ENCODE measurements around the gene DUS1L.

Gene DUS1L

DNA sequence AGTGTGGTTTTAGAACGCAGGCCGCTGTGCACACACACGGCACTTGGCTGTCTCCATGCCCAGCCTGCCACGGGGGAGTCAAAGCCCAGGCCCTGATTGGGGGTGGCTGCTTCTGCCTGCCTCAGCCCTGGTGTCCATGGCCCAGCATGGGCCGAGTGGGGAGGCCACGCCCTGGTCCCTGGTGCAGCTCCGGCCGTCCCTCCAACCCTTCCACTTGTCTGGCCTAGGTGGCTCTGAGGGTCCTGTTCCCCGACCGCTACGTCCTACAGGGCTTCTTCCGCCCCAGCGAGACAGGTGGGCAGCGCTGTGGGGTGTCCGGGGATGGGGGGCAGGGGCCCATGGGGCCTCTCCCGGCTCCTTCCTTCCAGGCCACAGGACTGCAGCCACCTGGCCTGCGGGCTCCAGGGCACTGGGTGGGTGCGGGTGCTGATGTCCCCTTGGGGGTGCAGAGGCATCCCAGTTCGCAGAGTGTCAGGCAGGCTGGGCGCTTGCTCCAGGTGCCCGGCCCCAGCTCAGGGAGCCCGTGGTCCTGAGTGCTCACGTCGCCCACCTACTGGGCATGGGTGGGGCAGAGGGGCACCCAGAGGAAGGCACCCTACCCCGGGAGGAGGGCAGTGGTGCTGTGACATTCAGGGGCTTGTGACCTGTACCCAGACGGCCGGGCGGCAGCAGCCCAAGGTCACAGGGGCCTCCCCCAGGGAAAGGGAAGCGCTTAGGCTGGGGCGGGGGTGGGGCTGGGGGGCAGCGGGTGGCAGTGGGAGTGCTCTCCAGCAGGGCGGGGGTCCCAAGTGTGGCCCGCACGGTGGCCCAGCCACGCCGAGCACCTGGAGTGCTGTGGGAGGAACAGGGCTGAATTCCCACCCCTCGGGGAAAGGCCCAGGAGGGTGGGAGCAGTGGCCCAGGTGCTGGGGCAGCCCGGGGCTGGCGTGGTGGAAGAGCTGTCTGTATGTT, 54.8 kb downstream of the DUS1L start:
- DNase-seq: no peak

DNA sequence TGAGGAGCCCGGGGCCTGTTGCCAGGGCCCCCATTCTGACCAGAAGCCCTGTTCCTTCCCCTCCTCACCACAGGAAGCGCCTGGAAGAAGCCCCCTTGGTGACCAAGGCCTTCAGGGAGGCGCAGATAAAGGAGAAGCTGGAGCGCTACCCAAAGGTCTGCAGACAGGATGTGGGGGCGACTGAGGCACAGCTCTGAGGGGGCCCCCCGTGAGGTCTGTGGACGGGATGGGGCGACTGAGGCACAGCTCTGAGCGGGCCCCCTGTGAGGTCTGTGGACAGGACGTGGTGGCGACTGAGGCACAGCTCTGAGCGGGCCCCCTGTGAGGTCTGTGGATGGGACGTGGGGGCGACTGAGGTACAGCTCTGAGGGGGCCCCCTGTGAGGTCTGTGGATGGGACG, 56.2 kb downstream of the DUS1L start:
- no peak for DNase-seq

DNA sequence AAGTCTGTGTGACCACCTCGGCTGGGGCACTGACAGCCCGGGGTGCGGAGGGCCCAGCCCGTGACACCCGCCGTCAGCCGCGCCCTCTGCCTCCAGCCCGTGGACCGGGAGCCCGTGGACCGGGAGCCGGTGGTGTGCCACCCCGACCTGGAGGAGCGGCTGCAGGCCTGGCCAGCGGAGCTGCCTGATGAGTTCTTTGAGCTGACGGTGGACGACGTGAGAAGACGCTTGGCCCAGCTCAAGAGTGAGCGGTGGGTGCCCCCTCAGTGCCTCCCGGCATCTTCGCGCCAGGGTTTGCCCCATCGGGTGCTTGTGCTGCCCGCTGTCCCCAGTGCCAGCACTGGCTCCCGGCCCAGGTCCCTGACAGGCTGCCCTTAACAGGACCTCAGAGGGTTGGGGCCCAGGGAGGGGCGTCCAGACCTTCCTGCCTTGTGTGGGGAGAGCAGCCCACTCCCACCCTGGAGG, 56.6 kb downstream of the DUS1L start:
- DNase-seq: no peak

GRCh38 chr17:82008258-82008940, 57.2 kb downstream of the DUS1L start:
- no peak for DNase-seq
